H1 (cell line): ENCODE measurements around the gene DFFB. TPM values are rescaled to one million over a fixed set of nuclear protein-coding genes. Genes with fewer than 3 reads are reported as not detected.

ENCODE experiments used
- CTCF ChIA-PET: fragments of 300-600 bp; sonication (Branson Sonifier 250); formaldehyde crosslinking; loops from one replicate; lab custom pipeline; 2021; ENCODE audit not compliant: partially characterized antibody; lab: Charles Lee
- POLR2A ChIA-PET: fragments of 300-600 bp; sonication (Branson Sonifier 250); formaldehyde crosslinking; loops from one replicate; lab custom pipeline; 2021; ENCODE audit warnings: inconsistent platforms; ENCODE audit not compliant: partially characterized antibody; lab: Charles Lee
- DNase-seq, 2 experiments: peaks; one replicate each; pipeline versions ENCODE4 v3.0.0 to v3.0.0-alpha.2; 2010 to 2022; ENCODE audit warnings: low spot score in 2 of 2, low read depth in 1 of 2, mixed read lengths in 1 of 2
- FAIRE-seq: peaks from 2 replicates; lab custom pipeline; 2011; peaks lifted over from hg19 to GRCh38; lab: Jason Lieb, UNC
- H2AFZ ChIP-seq: 2 replicates; pipeline ENCODE4 v1.8.1; 2012; ENCODE audit warnings: low read length, inconsistent platforms
- H2AK5ac ChIP-seq: 2 replicates; pipeline ENCODE4 v1.6.1; 2013; ENCODE audit warnings: low read depth, low read length
- H2BK120ac ChIP-seq: replicated peaks from 2 replicates; pipeline ENCODE3; 2013; ENCODE audit warnings: low read depth, low read length, inconsistent platforms
- H2BK12ac ChIP-seq: 2 replicates; pipeline ENCODE4 v1.6.1; 2013; ENCODE audit warnings: low read depth, low read length
- H2BK15ac ChIP-seq: 2 replicates; pipeline ENCODE4 v1.6.1; 2013; ENCODE audit warnings: low read length
- H2BK20ac ChIP-seq: 2 replicates; pipeline ENCODE4 v1.6.1; 2013; ENCODE audit warnings: low read length
- H2BK5ac ChIP-seq: 2 replicates; pipeline ENCODE4 v1.6.1; 2013; ENCODE audit warnings: low read depth, low read length
- H3K14ac ChIP-seq: 2 replicates; pipeline ENCODE4 v1.6.1; 2013; ENCODE audit warnings: inconsistent platforms; ENCODE audit not compliant: insufficient read length
- H3K18ac ChIP-seq: 2 replicates; pipeline ENCODE4 v1.6.1; 2013; ENCODE audit warnings: low read length; ENCODE audit errors: extremely low read depth
- H3K23ac ChIP-seq: 2 replicates; pipeline ENCODE4 v1.6.1; 2013; ENCODE audit warnings: inconsistent platforms; ENCODE audit not compliant: insufficient read length
- H3K23me2 ChIP-seq: 2 replicates; pipeline ENCODE4 v1.6.1; 2013; ENCODE audit warnings: low read depth, low read length
- H3K27ac ChIP-seq: 2 replicates; pipeline ENCODE4 v1.6.1; 2011; ENCODE audit warnings: low read depth, low read length, inconsistent platforms
- H3K27me3 ChIP-seq, 4 experiments: replicated peaks in 1 of 4; 1 replicate in 1 of 4; 2 replicates in 3 of 4; pipeline versions ENCODE4 v1.6.1 to v1.8.1; 2011 to 2013; ENCODE audit warnings: low read length in 3 of 4, mild to moderate bottlenecking in 3 of 4, inconsistent platforms in 2 of 4, mixed read lengths in 2 of 4, moderate library complexity in 1 of 4; ENCODE audit not compliant: control insufficient read depth in 3 of 4, insufficient read depth in 3 of 4; ENCODE audit errors: extremely low read depth in 1 of 4
- H3K36me3 ChIP-seq, 4 experiments: 2 replicates each; pipeline versions ENCODE4 v1.6.1 to v1.8.1; 2011 to 2013; ENCODE audit warnings: mild to moderate bottlenecking in 4 of 4, low read length in 3 of 4, moderate library complexity in 2 of 4, control low read depth in 1 of 4, inconsistent platforms in 1 of 4; ENCODE audit not compliant: insufficient read depth in 4 of 4, control insufficient read depth in 2 of 4
- H3K4ac ChIP-seq: replicated peaks from 2 replicates; pipeline ENCODE3; 2013; ENCODE audit warnings: low read length, low read depth, mixed read lengths, inconsistent platforms; ENCODE audit not compliant: insufficient read length
- H3K4me1 ChIP-seq, 4 experiments: replicated peaks in 1 of 4; 1 replicate in 1 of 4; 2 replicates in 3 of 4; pipeline versions ENCODE4 v1.6.1 to v1.8.1; 2011 to 2013; ENCODE audit warnings: low read length in 3 of 4, inconsistent platforms in 2 of 4, mixed read lengths in 1 of 4; ENCODE audit not compliant: insufficient read depth in 4 of 4, control insufficient read depth in 3 of 4
- H3K4me2 ChIP-seq, 2 experiments: 2 replicates each; pipeline versions ENCODE4 v1.6.1 to v1.8.1; 2011 to 2013; ENCODE audit warnings: low read depth in 2 of 2, low read length in 2 of 2, control low read depth in 1 of 2, inconsistent platforms in 1 of 2, mild to moderate bottlenecking in 1 of 2; ENCODE audit not compliant: insufficient read depth in 1 of 2
- H3K4me3 ChIP-seq, 4 experiments: fragments of 200-600, 300-600 bp in 1 of 4; sonication (generic), shearing (Covaris generic), sonication (Bioruptor Twin) in 1 of 4; 2 replicates each; pipeline versions ENCODE4 v1.5.1 to v1.8.1; 2011 to 2016; ENCODE audit warnings: low read length in 4 of 4, low read depth in 3 of 4, control low read depth in 2 of 4, inconsistent platforms in 2 of 4, mild to moderate bottlenecking in 2 of 4, mixed read lengths in 1 of 4, moderate library complexity in 1 of 4; ENCODE audit not compliant: insufficient read depth in 2 of 4; ENCODE audit errors: extremely low read depth in 1 of 4
- H3K56ac ChIP-seq: replicated peaks from 2 replicates; pipeline ENCODE3; 2013; ENCODE audit warnings: low read depth, mild to moderate bottlenecking, mixed read lengths, low read length, inconsistent platforms; ENCODE audit not compliant: insufficient read length
- H3K79me1 ChIP-seq: 2 replicates; pipeline ENCODE4 v1.6.1; 2013; ENCODE audit warnings: low read depth, low read length, control low read depth
- H3K79me2 ChIP-seq, 2 experiments: 2 replicates each; pipeline versions ENCODE4 v1.6.1 to v1.8.1; 2012 to 2013; ENCODE audit warnings: low read length in 2 of 2, mild to moderate bottlenecking in 2 of 2, inconsistent platforms in 1 of 2; ENCODE audit not compliant: insufficient read depth in 2 of 2, control insufficient read depth in 1 of 2
- H3K9ac ChIP-seq, 4 experiments: replicated peaks in 1 of 4; 1 replicate in 1 of 4; 2 replicates in 3 of 4; pipeline versions ENCODE4 v1.6.1 to v1.8.1; 2011 to 2013; ENCODE audit warnings: low read depth in 3 of 4, low read length in 3 of 4, control low read depth in 2 of 4, mild to moderate bottlenecking in 2 of 4, moderate library complexity in 2 of 4, inconsistent platforms in 1 of 4; ENCODE audit errors: extremely low read depth in 1 of 4
- H3K9me3 ChIP-seq, 2 experiments: 2 replicates each; pipeline versions ENCODE4 v1.6.1 to v1.8.1; 2012 to 2013; ENCODE audit warnings: mild to moderate bottlenecking in 2 of 2, moderate library complexity in 2 of 2, control low read depth in 1 of 2, inconsistent platforms in 1 of 2, low read depth in 1 of 2, low read length in 1 of 2, mixed read lengths in 1 of 2; ENCODE audit not compliant: insufficient read depth in 2 of 2
- H4K20me1 ChIP-seq, 2 experiments: replicated peaks in 1 of 2; 2 replicates each; pipeline versions ENCODE3 to v1.8.1; 2011 to 2013; ENCODE audit warnings: inconsistent platforms in 2 of 2, low read length in 2 of 2, mild to moderate bottlenecking in 1 of 2; ENCODE audit not compliant: insufficient read depth in 2 of 2, control insufficient read depth in 1 of 2
- H4K5ac ChIP-seq: 2 replicates; pipeline ENCODE4 v1.6.1; 2013; ENCODE audit warnings: low read length, low read depth, mixed read lengths, inconsistent platforms; ENCODE audit not compliant: insufficient read length
- H4K8ac ChIP-seq: 2 replicates; pipeline ENCODE4 v1.8.0; 2013; ENCODE audit warnings: mild to moderate bottlenecking, moderate library complexity, low read length, inconsistent platforms; ENCODE audit not compliant: insufficient read depth; ENCODE audit errors: extremely low read depth
- H4K91ac ChIP-seq: replicated peaks from 2 replicates; pipeline ENCODE3; 2013; ENCODE audit warnings: low read length, mixed read lengths, inconsistent platforms; ENCODE audit not compliant: insufficient read length
- ASH2L ChIP-seq: fragments of 200-600, 300-600 bp; sonication (generic); IDR thresholded peaks from one replicate; pipeline ENCODE4 v1.7.1; 2017; ENCODE audit warnings: low read length
- CBX8 ChIP-seq: fragments of 300-800, 300-1000 bp; sonication (generic); IDR thresholded peaks from 2 replicates; pipeline ENCODE4 v1.7.1; 2016; ENCODE audit warnings: low read depth, low read length, borderline replicate concordance
- EGR1 ChIP-seq: IDR thresholded peaks from 2 replicates; pipeline ENCODE4 v1.6.1; 2011; ENCODE audit warnings: low read depth, low read length, borderline replicate concordance
- GTF2F1 ChIP-seq: IDR thresholded peaks from 2 replicates; pipeline ENCODE4 v1.6.1; 2012; ENCODE audit warnings: low read depth, low read length, improper control_type of control experiment, borderline replicate concordance
- SUZ12 ChIP-seq: fragments of 200-600 bp; sonication (generic); IDR thresholded peaks from 2 replicates; pipeline ENCODE4 v1.6.1; 2012; ENCODE audit warnings: mild to moderate bottlenecking, inconsistent platforms, low read length, moderate library complexity, mixed read lengths
- TAF7 ChIP-seq: optimal IDR thresholded peaks from 2 replicates; pipeline ENCODE3; 2011; ENCODE audit warnings: low read depth, mild to moderate bottlenecking, inconsistent platforms, low read length, moderate library complexity, borderline replicate concordance
- TCF12 ChIP-seq: IDR thresholded peaks from 2 replicates; pipeline ENCODE4 v1.6.1; 2011; ENCODE audit warnings: low read depth, mild to moderate bottlenecking, low read length
- WGBS, 2 experiments: shearing (Covaris generic) in 1 of 2; methylation state at CpG; one replicate each; pipeline versions ENCODE4 v1.1.6 to v1.1.7; 2013 to 2015; ENCODE audit warnings: low lambda C conversion rate in 2 of 2, mixed read lengths in 2 of 2, inconsistent platforms in 1 of 2, low coverage in 1 of 2, missing lambda C conversion rate in 1 of 2; ENCODE audit not compliant: insufficient replicate concordance in 2 of 2, insufficient coverage in 1 of 2, insufficient read length in 1 of 2; ENCODE audit errors: extremely low coverage in 1 of 2, missing lambda C conversion rate in 1 of 2; 5-methylcytosine and 5-hydroxymethylcytosine counted together
- polyA plus RNA-seq, 7 experiments: library from polyadenylated mRNA; depleted of rRNA in 3 of 7; stranded (reverse) in 5 of 7; unstranded in 2 of 7; fragments of >200 nt in 5 of 7; fragments of 200-250 nt in 2 of 7; gene quantifications; 1 replicate in 5 of 7; 2 replicates in 1 of 7; 4 replicates in 1 of 7; pipeline versions ENCODE4 v1.2.1 to v1.2.3, GENCODE V29; 2011 to 2013; ENCODE audit warnings: missing spikeins in 2 of 7, mixed read lengths in 2 of 7
- total RNA-seq: library from RNA; stranded (reverse); fragmentation: NEBNext Ultra II Directional; extraction: Animal tissue kit (Norgen Biotek cat#: 25700); gene quantifications from 2 replicates; pipeline ENCODE4 v1.2.1, GENCODE V29; 2021

Gene DFFB
- total and polyA plus RNA-seq, 2 of the 8 experiments (the other 6 are each of a cell fraction or from before 2014, with no cell fraction given): 8.6 to 11.9 TPM

GRCh38 chr1:3894626-3895278 lies 37.5 kb downstream of the DFFB start:
- peaks cover 2% of the 10 kb centered on the region for H3K23me2 ChIP-seq
- H2BK120ac ChIP-seq: no peak overlapping the region
- no peak overlapping the region for H2AK5ac ChIP-seq
- H4K8ac ChIP-seq: no peak overlapping the region
- ChIA-PET CTCF (interaction anchor here (2.2 kb wide), 1 partner anchor 8 kb away, joined by 5 read pairs; no protein-coding TSS in a partner anchor), POLR2A (no interaction called here)
- no peaks in the 10 kb centered on the region for H3K27me3 ChIP-seq
- peaks cover 12 to 23% (median 16%) of the 10 kb centered on the region in 4 experiments; a peak in 6 of 8 replicates for H3K36me3 ChIP-seq
- H4K91ac ChIP-seq: no peak overlapping the region
- H3K18ac ChIP-seq: no peak overlapping the region
- no peak overlapping the region for H2AFZ ChIP-seq
- H3K14ac ChIP-seq: no peak overlapping the region
- no peak overlapping the region for H2BK5ac ChIP-seq
- FAIRE-seq: no peak
- H2BK20ac ChIP-seq: no peak overlapping the region
- no peak for DNase-seq
- H3K4ac ChIP-seq: no peak overlapping the region
- no peak overlapping the region for H2BK12ac ChIP-seq
- H3K79me2 ChIP-seq: peaks cover 8 to 62% of the 10 kb centered on the region in 2 experiments
- no peak overlapping the region for H3K23ac ChIP-seq
- 93% methylated on average over 16 of the region's 17 CpGs; no CpG with 5 or more reads in 1 of the 2 experiments for WGBS, 2 experiments
- no peak overlapping the region for H3K4me2 ChIP-seq
- H4K5ac ChIP-seq: no peak overlapping the region
- TF ChIP-seq EGR1 (no peak), CBX8 (no peak), TAF7 (no peak), SUZ12 (no peak), TCF12 (no peak), ASH2L (no peak), GTF2F1 (no peak)
- H3K56ac ChIP-seq: no peak overlapping the region
- 0 out of 7 replicates have a peak, but pooled peaks cover 0 to 1% (median 0%) of the 10 kb centered on the region in 4 experiments for H3K4me1 ChIP-seq
- no peak overlapping the region for H3K9ac ChIP-seq
- H3K27ac ChIP-seq: no peak overlapping the region
- no peaks in the 10 kb centered on the region for H3K9me3 ChIP-seq
- H3K4me3 ChIP-seq: no peak overlapping the region
- peaks cover 10 to 20% of the 10 kb centered on the region in 2 experiments for H4K20me1 ChIP-seq
- no peak overlapping the region for H2BK15ac ChIP-seq
- H3K79me1 ChIP-seq: peaks cover 17% of the 10 kb centered on the region
